Motor neuron (in vitro differentiated cells): ENCODE measurements around the gene KRAS. TPM values are rescaled to one million over a fixed set of nuclear protein-coding genes. Genes with fewer than 3 reads are reported as not detected.

Experiments used
- ATAC-seq, 8 experiments: fragments of 200-7000 bp; cut with Tn5 transposase; replicated peaks in 6 of 8; 2 replicates each; pipeline ENCODE4 v1.8.0; 2021; ENCODE audit warnings: mild to moderate bottlenecking in 8 of 8, moderate library complexity in 8 of 8
- H3K27ac ChIP-seq, 2 donors: fragments of 250-450 bp; sonication (Bioruptor Pico); 2 replicates each; pipeline ENCODE4 v1.9.0; 2021; ENCODE audit warnings: antibody characterized with exemption in 2 of 2, mild to moderate bottlenecking in 2 of 2, moderate library complexity in 1 of 2
- H3K4me1 ChIP-seq, 2 donors: fragments of 250-450 bp; sonication (Bioruptor Pico); replicated peaks in 1 of 2; 2 replicates each; pipeline ENCODE4 v1.6.1; 2021; ENCODE audit warnings: antibody characterized with exemption in 2 of 2, mild to moderate bottlenecking in 2 of 2, moderate library complexity in 1 of 2
- H3K4me3 ChIP-seq, 5 donors: fragments of 250-450 bp; sonication (Bioruptor Pico); 2 replicates each; pipeline ENCODE4 v1.9.0; 2021; ENCODE audit warnings: antibody characterized with exemption in 5 of 5, mild to moderate bottlenecking in 5 of 5, moderate library complexity in 4 of 5
- WGBS, 10 experiments: fragments of 450-650 bp; shearing (Covaris generic); methylation state at CpG; one replicate each; pipeline ENCODE4 v1.0.0; 2022; 5-methylcytosine and 5-hydroxymethylcytosine counted together
- in situ Hi-C, 9 experiments: fragments of 400-800 bp; cut with MboI; loops; one replicate each; pipeline ENCODE4 v1.15.0; 2021; ENCODE audit warnings: low sequenced_read_pairs in 9 of 9, low pct_unique_long_range_greater_than_20kb in 2 of 9; ENCODE audit not compliant: unreplicated experiment in 9 of 9
- total RNA-seq, 8 experiments: library from RNA; unstranded; fragments of 300-600 nt; gene quantifications; 2 replicates each; pipeline versions ENCODE4 v1.2.3 to v1.2.4, GENCODE V29; 2022

Gene KRAS
- total RNA-seq, 8 experiments from 2014 or later: 13.9 to 68.3 (median 22.1) TPM

- no peak for ATAC-seq
- in situ Hi-C loops: no loop called here
- WGBS, 10 experiments: 89 to 100% (median 94%) methylated on average over 1 to 2 of the region's 2 CpGs; no CpG with 5 or more reads in 3 of the 10 experiments
- Histone ChIP-seq H3K4me3 (no peak overlapping the region), H3K4me1 (no peaks in the 10 kb centered on the region), H3K27ac (no peak overlapping the region)
These were observed 19.0 kb upstream of the KRAS start for GRCh38 chr12:25269701-25270100.

GRCh38 chr12:25266497-25266896 lies 15.8 kb upstream of the KRAS start:
- in situ Hi-C loops: no loop called here
- H3K4me1 ChIP-seq: peaks cover 0 to 16% of the 10 kb centered on the region in 2 donors
- peak in 3 of 8 experiments; percentile 79 to 89 (median 80) for ATAC-seq
- no peak overlapping the region for H3K27ac ChIP-seq
- no peak overlapping the region for H3K4me3 ChIP-seq

- Histone ChIP-seq H3K27ac (no peak overlapping the region), H3K4me1 (peaks cover 0 to 16% of the 10 kb centered on the region in 2 donors), H3K4me3 (no peak overlapping the region)
- ATAC-seq: peak in 1 of 8 experiments; percentile 44
- in situ Hi-C loops: no loop called here
- 22 to 100% (median 61%) methylated on average over 1 of the region's 1 CpG; no CpG with 5 or more reads in 2 of the 10 experiments for WGBS, 10 experiments
These were observed 14.1 kb upstream of the KRAS start for GRCh38 chr12:25264862-25265261.

GRCh38 chr12:25264114-25264513 lies 13.4 kb upstream of the KRAS start:
- H3K27ac ChIP-seq: no peak overlapping the region
- in situ Hi-C loops: no loop called here
- no peak for ATAC-seq
- 0 to 75% (median 0%) methylated on average over 1 of the region's 1 CpG; no CpG with 5 or more reads in 6 of the 10 experiments for WGBS, 10 experiments
- H3K4me3 ChIP-seq: no peak overlapping the region
- H3K4me1 ChIP-seq: peaks cover 0 to 16% of the 10 kb centered on the region in 2 donors

DNA sequence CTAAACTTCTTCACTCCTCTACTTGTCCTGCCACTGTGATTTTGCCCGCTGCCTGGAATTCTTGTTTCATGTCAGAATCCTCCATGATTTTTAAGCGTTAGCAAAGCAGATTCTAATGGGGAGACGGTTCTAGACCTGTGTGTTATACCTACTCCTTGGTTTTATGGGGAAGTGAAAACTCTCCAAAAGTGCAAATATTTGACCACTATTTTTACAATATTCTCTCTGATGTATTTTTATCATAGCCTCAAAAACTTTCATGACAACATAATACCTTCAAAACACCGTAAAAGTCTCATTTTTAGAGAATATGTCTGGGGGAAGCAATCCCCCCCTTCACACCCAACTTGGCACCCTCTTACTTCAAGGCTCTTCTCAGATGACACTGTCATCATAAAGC lies 12.9 kb upstream of the KRAS start:
- no peak for ATAC-seq
- WGBS, 10 experiments: 63 to 100% (median 86%) methylated on average over 1 to 4 of the region's 4 CpGs

DNA sequence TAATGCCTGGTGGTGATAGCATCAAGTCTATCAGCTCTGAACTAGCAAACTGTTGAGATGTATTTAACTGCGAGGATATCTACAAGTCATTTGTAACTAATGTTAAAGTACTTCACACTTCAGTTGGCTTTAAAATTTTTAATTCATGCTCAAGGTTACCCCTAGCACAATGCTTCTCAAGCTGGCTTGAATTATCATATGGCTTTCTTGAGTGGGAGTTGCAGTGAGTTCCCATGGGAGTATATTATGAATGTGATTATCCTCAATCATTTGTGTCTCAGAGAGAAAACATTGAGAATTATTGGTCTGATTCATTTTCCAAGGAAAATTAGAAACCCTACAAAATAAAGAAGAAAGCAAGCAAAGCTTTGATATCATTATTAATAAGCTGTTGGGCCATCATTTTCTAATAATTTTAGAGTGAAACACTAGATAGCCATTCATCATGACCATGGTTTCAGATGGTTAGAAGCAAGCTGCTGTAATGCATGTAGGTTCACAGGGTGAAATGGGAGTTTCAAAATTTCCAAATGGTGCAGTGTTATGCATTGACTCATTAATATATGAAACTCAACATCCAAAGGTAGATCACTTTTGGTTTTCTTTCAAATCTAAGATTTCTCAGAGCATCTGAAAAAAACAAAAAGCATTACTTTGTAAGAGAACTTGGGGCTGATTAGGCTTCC lies 11.8 kb upstream of the KRAS start:
- peak in 4 of 8 experiments; percentile 33 to 89 (median 84) for ATAC-seq
- peaks cover 0 to 16% of the 10 kb centered on the region in 2 donors for H3K4me1 ChIP-seq
- H3K27ac ChIP-seq: no peak overlapping the region
- in situ Hi-C loops: no loop called here
- WGBS, 10 experiments: 80 to 100% (median 83%) methylated on average over 1 of the region's 1 CpG; no CpG with 5 or more reads in 3 of the 10 experiments
- H3K4me3 ChIP-seq: no peak overlapping the region

More for the DNA sequence above, 12.9 kb upstream of the KRAS start:
- in situ Hi-C loops: no loop called here
- H3K4me1 ChIP-seq: peaks cover 0 to 16% of the 10 kb centered on the region in 2 donors
- no peak overlapping the region for H3K4me3 ChIP-seq
- H3K27ac ChIP-seq: no peak overlapping the region

DNA sequence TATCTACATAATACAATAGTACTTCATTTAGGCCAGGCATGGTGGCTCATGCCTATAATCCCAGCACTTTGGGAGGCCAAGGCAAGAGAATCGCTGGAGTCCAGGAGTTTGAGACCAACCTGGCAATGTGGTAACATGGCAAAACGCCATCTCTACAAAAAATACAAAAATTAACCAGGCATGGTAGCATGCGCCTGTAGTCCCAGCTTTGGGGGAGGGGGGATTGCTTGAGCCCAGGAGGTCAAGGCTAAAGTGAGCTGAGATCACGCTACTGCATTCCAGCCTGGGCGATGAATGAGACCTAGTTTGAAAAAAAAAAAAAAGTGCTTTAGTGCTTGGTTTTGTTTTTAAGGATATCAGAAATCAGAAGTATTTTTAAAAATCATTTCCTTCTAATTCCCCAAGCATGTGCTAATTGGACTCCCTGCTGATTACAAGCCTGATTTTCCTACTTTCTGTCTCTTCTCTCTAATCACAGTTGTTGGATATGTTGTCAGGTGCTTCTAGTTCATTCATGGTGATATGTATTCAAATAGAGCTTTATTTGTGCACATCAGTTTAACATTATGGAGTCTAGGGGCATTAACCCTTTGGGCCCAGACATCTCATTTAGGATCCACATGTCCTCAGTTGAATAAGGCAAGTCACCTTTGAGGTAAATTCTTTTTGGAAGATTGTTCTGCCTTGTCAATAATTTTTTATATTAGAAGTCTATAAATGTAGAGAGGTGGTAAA lies 7.0 kb upstream of the KRAS start:
- peaks cover 6 to 14% of the 10 kb centered on the region in 2 donors for H3K4me1 ChIP-seq
- WGBS, 10 experiments: 67 to 100% (median 88%) methylated on average over 2 to 4 of the region's 5 CpGs; no CpG with 5 or more reads in 1 of the 10 experiments
- no peak for ATAC-seq
- H3K4me3 ChIP-seq: no peak overlapping the region
- in situ Hi-C loops: no loop called here
- H3K27ac ChIP-seq: no peak overlapping the region

GRCh38 chr12:25256826-25257225 lies 6.1 kb upstream of the KRAS start:
- 50 to 85% (median 73%) methylated on average over 1 to 3 of the region's 3 CpGs; no CpG with 5 or more reads in 1 of the 10 experiments for WGBS, 10 experiments
- Histone ChIP-seq H3K4me3 (no peak overlapping the region), H3K27ac (no peak overlapping the region), H3K4me1 (peaks cover 8% of the 10 kb centered on the region in 2 donors)
- peak in 5 of 8 experiments; percentile 43 to 76 (median 68) for ATAC-seq
- in situ Hi-C loops: no loop called here

- ATAC-seq: no peak
- 80 to 100% (median 94%) methylated on average over 1 to 5 of the region's 5 CpGs; no CpG with 5 or more reads in 1 of the 10 experiments for WGBS, 10 experiments
- in situ Hi-C loops: no loop called here
- H3K4me3 ChIP-seq: no peak overlapping the region
- no peak overlapping the region for H3K27ac ChIP-seq
- H3K4me1 ChIP-seq: peaks cover 10 to 11% of the 10 kb centered on the region in 2 donors
These were observed 5.3 kb upstream of the KRAS start for GRCh38 chr12:25256005-25256404.

- 67 to 100% (median 86%) methylated on average over 1 to 4 of the region's 4 CpGs; no CpG with 5 or more reads in 3 of the 10 experiments for WGBS, 10 experiments
- Histone ChIP-seq H3K4me3 (no peak overlapping the region), H3K4me1 (peaks cover 10 to 11% of the 10 kb centered on the region in 2 donors), H3K27ac (no peak overlapping the region)
- in situ Hi-C loops: no loop called here
- ATAC-seq: peak in 2 of 8 experiments; percentile 1 to 2
These were observed 3.6 kb upstream of the KRAS start for GRCh38 chr12:25254271-25254880.

DNA sequence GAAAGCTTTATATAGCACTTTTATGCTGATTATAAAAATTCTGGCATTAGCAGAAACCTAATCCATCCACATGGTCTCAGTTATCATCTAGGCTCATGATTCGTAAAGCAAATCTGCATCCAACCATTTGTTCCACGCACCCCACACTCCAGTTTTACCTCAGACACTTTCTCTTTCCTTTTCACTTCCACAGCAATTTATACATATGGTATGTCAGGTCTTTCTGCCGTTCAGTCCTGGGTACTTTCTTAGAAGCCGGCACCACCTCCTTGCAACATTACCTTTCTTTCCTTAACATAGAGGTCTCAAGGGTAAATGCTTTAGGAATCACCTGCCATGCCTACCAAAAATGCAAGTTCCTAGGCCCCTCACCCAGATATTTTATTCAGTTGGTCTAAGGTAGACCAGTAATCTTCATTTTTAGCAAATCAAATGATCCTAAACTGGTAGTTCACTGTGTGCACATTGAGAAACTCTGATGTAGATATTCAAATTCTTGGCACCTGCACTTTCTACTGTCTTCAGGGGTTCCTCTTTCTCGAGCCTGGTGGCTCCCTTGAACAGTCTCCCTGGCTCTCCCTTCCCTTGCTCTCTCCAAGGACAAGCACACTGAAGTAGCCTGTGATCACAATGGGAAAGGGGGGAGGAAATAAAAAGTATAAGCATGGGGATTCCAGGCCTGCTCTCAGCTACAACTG lies 2.8 kb upstream of the KRAS start:
- Histone ChIP-seq H3K4me3 (no peak overlapping the region), H3K27ac (no peak overlapping the region), H3K4me1 (peaks cover 15% of the 10 kb centered on the region in 2 donors)
- WGBS, 10 experiments: 5 to 92% (median 80%) methylated on average over 1 to 5 of the region's 5 CpGs; no CpG with 5 or more reads in 1 of the 10 experiments
- no peak for ATAC-seq
- in situ Hi-C loops: no loop called here

DNA sequence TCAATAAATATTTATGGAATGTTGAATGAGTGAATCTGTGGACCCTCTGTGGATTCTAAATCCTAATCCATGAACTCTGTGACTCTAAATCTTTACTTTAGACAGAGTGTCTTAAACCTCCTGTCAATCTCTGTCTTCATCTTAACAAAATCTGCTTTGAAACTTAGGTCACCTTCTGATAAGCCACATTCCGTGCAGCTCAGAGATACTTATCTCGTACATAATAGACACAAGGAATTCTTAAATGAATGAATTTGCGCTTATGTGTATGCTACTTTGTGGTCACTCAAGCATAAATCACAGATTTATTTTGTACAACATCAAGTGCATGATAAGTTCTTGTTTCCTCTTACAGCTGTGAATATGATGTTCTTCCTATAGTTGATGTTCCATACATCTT lies 2.2 kb upstream of the KRAS start:
- H3K4me3 ChIP-seq: no peak overlapping the region
- in situ Hi-C loops: no loop called here
- no peak overlapping the region for H3K27ac ChIP-seq
- H3K4me1 ChIP-seq: peaks cover 15% of the 10 kb centered on the region in 2 donors
- no peak for ATAC-seq
- WGBS, 10 experiments: 18 to 100% (median 92%) methylated on average over 1 to 3 of the region's 3 CpGs; no CpG with 5 or more reads in 1 of the 10 experiments
